HEK293 (cell line): ENCODE results near the gene SRSF2.

Experiments used
- GLIS1 ChIP-seq: fragments of 450-650 bp; formaldehyde crosslinking; IDR thresholded peaks from 2 replicates; pipeline ENCODE4 v1.5.1; 2016; ENCODE audit warnings: missing biosample characterization, missing genetic modification characterization
- REST ChIP-seq: fragments of 450-650 bp; formaldehyde crosslinking; IDR thresholded peaks from 2 replicates; pipeline ENCODE4 v1.5.1; 2016; ENCODE audit warnings: missing biosample characterization, missing genetic modification characterization
- ZNF785 ChIP-seq: fragments of 450-650 bp; formaldehyde crosslinking; IDR thresholded peaks from 2 replicates; pipeline ENCODE4 v1.5.1; 2016; ENCODE audit warnings: missing biosample characterization, missing genetic modification characterization
- ZNF830 ChIP-seq: fragments of 450-650 bp; IDR thresholded peaks from 2 replicates; pipeline ENCODE4 v1.5.0; 2018; ENCODE audit warnings: missing biosample characterization, missing genetic modification characterization, low read depth, mild to moderate bottlenecking, moderate library complexity

- TF ChIP-seq REST (tag by site-specific recombination): no peak
- TF ChIP-seq ZNF830 (tag by site-specific recombination): no peak
- TF ChIP-seq GLIS1 (tag by site-specific recombination): no peak
- TF ChIP-seq ZNF785 (tag by site-specific recombination): no peak
Measured at GRCh38 chr17:76684756-76685155, 52.4 kb downstream of the SRSF2 start.
